ENCODE data around the gene ZNF441. TPM values are rescaled to one million over a fixed set of nuclear protein-coding genes. Genes with fewer than 3 reads are reported as not detected.
"Not testable (repeated sequence)": the region's sequence is repeated elsewhere in the genome, so short reads cannot be mapped to it uniquely, and the experiment has no call there.

ZNF441 gene
- total RNA-seq, 2 donors from 2014 or later = 6.6 to 11.9 TPM

DNA sequence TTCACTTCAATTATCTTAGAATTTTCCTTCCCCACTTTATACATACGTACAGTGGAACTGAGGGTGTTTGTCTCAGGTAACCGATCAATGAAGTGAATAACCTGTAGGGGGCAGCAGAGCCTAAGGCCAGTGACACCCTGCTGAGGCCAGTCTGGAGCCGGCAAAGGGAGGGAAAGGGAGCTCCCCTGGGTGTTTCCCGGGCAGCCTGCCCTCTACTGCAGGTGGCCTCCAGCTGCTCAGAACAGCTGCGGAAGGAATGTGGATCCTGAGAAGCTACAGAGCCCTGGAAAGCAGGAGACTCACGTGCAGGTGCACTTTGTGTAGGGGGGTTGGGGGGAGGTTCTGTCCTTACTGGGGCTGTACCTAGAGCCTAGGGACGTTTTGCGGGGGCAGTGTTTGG, 30.7 kb downstream of the ZNF441 start:
- DNase-seq (ENCODE audit: low spot score) (peak; percentile 87), ATAC-seq (peak; percentile 78 to 83)
- no peaks in the 10 kb centered on the region for H3K36me3 Mint-ChIP-seq
- peak overlapping the region; percentile 87 for H3K4me3 Mint-ChIP-seq
- H3K27ac Mint-ChIP-seq = no peak overlapping the region
- peaks cover 3% of the 10 kb centered on the region for H3K9me3 Mint-ChIP-seq
- no peaks in the 10 kb centered on the region for H3K27me3 Mint-ChIP-seq
- peaks cover 13 to 15% of the 10 kb centered on the region in 2 donors for H3K4me1 Mint-ChIP-seq (ENCODE audit: low read depth in 2 of 2)

DNA sequence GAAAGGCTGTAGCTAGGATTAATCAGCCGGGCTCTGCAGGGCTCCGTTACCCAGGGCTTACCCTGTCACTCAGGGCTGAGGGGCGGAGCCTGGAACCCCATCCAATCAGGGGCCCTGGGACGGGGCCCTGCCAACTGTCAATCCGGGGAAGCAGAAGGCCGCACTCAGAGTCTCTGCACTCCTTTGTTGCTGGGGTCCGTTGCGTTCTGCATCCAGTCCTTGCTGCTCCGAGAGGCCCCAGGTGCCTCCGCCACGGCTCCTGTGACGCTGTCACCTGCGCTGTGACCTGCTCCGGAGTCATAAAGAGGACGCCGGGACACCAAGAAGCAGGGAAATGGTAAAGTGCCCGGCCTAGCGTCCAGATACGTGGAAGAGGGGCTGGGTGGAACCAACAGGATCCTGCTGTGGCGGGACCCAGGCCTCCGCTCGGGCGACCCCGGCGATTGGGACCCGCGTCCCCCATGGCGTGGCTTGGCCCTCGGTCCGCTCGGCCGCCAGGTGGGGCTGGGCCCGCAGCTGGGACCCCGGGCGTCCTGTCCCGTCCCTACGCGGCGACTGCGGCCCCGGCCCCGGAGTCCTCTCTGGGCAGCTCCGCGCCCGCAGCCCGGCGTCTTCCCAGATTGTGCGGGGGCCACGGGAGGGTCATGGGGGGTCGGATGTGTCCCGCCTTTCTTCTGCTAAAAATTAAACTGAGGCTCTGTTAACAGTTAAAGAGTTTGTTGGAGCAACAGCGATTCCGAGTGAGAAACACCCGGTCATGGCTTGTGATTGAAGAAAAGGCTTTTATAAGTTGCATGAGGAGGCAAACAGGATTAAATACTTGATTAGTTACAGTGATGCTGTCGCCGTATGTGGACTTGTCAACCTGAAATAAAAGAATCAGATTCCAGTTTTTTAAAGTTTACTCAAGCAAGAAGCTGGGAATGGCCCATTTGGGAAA, 31.9 kb downstream of the ZNF441 start, which contains the start of gene ZNF491:
Gene ZNF491 (plus strand): TSS at position 133 of the 940 bp plus-strand sequence. CDS start 7,431 bp downstream, outside the sequence.
- Mint-ChIP-seq H3K4me1 (ENCODE audit: low read depth in 2 of 2) (peaks cover 13 to 15% of the 10 kb centered on the region in 2 donors), H3K36me3 (no peaks in the 10 kb centered on the region), H3K9me3 (no peaks in the 10 kb centered on the region), H3K27ac (peak within 1 kb of the TSS in 1 of 2 donors; percentile 76), H3K4me3 (peak within 1 kb of the TSS; percentile 87), H3K27me3 (no peaks in the 10 kb centered on the region)
- peak; percentile 90 for DNase-seq (ENCODE audit: low spot score)
- peak; percentile 99 for ATAC-seq

DNA sequence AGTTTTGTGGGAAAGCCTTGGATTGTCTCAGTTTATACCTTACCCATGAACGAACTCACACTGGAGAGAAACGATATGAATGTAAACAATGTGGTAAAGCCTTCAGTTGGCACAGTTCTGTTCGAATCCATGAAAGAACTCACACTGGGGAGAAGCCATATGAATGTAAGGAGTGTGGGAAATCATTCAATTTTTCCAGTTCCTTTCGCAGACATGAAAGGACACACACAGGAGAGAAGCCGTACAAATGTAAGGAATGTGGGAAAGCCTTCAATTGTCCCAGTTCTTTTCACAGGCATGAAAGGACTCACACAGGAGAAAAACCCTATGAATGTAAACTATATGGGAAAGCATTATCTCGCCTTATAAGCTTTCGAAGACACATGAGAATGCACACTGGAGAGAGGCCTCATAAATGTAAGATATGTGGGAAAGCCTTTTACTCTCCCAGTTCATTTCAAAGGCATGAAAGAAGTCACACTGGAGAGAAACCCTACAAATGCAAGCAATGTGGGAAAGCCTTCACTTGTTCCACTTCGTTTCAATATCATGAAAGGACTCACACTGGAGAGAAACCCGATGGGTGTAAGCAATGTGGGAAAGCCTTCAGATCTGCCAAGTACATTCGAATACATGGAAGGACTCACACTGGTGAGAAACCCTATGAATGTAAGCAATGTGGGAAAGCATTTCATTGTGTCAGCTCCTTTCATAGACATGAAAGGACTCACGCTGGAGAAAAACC, 39.7 kb downstream of the ZNF441 start:
- DNase-seq (ENCODE audit: low spot score) (no peak), ATAC-seq (no peak)
- H3K27ac Mint-ChIP-seq = no peak overlapping the region
- no peak overlapping the region for H3K4me3 Mint-ChIP-seq
- no peaks in the 10 kb centered on the region for H3K27me3 Mint-ChIP-seq
- peaks cover 26% of the 10 kb centered on the region for H3K36me3 Mint-ChIP-seq
- H3K9me3 Mint-ChIP-seq = peaks cover 12% of the 10 kb centered on the region
- no peaks in the 10 kb centered on the region for H3K4me1 Mint-ChIP-seq (ENCODE audit: low read depth in 2 of 2)

DNA sequence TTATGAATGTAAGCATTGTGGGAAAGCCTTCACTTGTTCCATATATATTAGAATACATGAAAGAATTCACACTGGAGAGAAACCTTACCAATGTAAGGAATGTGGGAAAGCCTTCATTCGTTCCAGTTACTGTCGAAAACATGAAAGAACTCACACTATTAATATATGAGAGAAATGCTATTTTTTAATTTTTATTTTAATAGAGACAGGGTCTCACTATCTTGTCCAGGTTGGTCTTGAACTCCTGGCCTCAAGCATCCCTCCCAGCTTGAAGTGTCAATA, 40.2 kb downstream of the ZNF441 start:
- H3K27me3 Mint-ChIP-seq = no peaks in the 10 kb centered on the region
- H3K4me3 Mint-ChIP-seq = no peak overlapping the region
- no peaks in the 10 kb centered on the region for H3K4me1 Mint-ChIP-seq (ENCODE audit: low read depth in 2 of 2)
- H3K36me3 Mint-ChIP-seq = peaks cover 26% of the 10 kb centered on the region
- no peak overlapping the region for H3K27ac Mint-ChIP-seq
- peaks cover 12% of the 10 kb centered on the region for H3K9me3 Mint-ChIP-seq
- DNase-seq (ENCODE audit: low spot score) (no peak), ATAC-seq (no peak)

DNA sequence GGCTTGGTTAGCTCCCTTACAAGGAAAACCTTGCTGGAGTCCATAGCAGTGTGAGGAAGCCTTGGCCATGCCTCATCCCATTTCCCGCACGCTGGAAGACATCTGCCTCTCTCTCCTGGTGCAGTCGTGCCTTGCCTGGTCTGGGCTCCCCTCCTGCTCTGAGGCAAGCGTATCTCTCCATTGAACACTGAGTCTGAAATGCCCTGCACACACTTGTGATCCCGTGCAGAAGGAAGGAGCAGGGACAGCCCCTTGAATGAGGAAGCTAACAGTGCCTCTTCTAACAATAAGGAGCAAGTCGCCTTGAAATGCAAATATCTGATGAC, 46.9 kb downstream of the ZNF441 start:
- Mint-ChIP-seq H3K36me3 (peaks cover 4% of the 10 kb centered on the region), H3K27me3 (no peaks in the 10 kb centered on the region), H3K4me1 (ENCODE audit: low read depth in 2 of 2) (peaks cover 7 to 22% of the 10 kb centered on the region in 2 donors), H3K27ac (peak overlapping the region; percentile 3 to 86), H3K9me3 (no peaks in the 10 kb centered on the region), H3K4me3 (peak overlapping the region; percentile 84)
- DNase-seq (ENCODE audit: low spot score) (no peak), ATAC-seq (peak; percentile 24 to 54)

DNA sequence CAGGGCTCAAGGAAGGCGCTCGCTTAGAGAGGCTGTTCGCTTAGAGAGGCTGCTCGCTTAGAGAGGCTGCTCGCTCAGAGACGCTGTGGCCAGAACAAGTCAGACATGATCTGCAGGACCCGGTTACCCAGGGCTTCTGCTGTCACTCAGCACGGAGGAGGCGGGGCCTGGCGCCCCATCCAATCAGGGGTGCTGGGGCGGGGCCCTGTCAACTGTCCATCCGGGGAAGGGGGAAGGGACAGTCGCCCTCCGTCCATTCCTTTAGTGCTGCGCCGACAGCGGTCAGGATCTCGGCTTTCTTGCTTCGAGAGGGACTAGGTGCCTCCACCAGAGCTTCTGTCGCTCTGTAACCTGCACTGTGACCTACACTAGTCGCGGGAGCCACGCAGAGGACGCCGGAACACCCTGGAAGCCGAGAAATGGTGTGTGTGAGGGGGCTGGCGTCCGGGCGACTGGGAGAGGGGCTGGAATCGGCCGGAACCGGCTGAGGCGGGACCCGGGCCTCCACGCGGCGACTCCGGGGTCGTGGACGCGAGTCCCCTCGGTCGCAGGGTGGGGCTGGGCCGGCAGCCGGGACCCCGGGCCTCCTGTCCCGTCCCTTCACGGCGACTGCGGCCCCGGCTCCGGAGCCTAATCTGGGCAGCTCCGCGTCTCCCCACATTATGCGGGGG, 47.4 kb downstream of the ZNF441 start, which contains the start of gene ZNF440:
Gene ZNF440 (plus strand): TSS at position 245 of the 671 bp plus-strand sequence. CDS start 175 bp downstream, at position 420.
- Mint-ChIP-seq H3K4me1 (ENCODE audit: low read depth in 2 of 2) (peaks cover 7 to 22% of the 10 kb centered on the region in 2 donors), H3K27me3 (no peaks in the 10 kb centered on the region), H3K9me3 (no peaks in the 10 kb centered on the region), H3K4me3 (peak within 1 kb of the TSS; percentile 84), H3K36me3 (no peaks in the 10 kb centered on the region), H3K27ac (peak within 1 kb of the TSS; percentile 3 to 86)
- DNase-seq (ENCODE audit: low spot score) (peak; percentile 93), ATAC-seq (peak; percentile 100)

DNA sequence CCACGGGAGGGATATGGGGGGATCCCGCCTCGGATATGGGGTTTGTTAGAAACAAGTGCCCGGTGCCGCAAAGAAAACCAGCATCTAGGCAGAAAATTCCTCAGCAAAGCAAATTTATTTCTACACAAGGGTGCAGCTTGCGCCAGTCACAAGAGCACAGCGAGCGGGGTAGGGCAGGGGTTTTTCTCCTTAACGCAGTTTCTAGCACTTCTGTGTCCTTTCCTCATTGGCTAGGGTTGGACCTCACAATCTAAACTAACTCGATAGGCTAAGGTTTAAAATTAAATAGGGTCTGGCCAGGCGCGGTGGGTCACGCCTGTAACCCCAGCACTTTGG, 47.9 kb downstream of the ZNF441 start:
- Mint-ChIP-seq H3K9me3 (no peaks in the 10 kb centered on the region), H3K27ac (peak overlapping the region; percentile 3 to 86), H3K4me1 (ENCODE audit: low read depth in 2 of 2) (peaks cover 7 to 22% of the 10 kb centered on the region in 2 donors), H3K4me3 (peak overlapping the region; percentile 84), H3K27me3 (no peaks in the 10 kb centered on the region), H3K36me3 (no peaks in the 10 kb centered on the region)
- DNase-seq (ENCODE audit: low spot score) (no peak), ATAC-seq (peak in 1 of 2 donors; percentile 25)

DNA sequence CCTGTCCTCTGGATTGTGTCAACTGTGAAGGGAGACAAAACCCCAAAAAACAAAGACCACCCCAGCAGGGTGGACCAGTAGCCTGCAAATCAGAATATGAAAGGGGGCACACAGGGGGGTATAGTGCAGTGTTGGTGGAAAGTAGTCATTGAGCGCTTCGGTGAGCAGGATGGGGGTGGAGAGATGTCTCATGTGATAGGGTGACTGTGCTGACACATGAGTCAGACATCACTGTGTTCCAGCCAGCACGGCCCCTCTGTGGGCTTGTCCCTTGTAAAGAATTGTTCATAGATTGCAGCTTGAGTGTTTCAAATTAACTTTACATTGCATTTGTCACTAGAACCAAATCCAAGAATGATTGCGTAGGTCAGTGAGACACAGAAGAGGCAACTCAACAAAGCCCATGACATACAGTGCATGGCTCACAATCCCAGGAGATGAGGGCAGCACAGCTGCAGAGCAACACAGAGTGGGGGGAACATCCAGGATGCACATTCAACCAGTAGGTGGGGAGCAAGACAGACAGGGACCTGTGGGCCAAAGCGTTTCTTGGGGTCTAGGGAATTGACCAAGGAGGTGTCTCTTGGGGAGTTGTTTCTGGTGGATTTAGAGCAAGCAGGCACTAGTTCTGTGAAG, 54.8 kb downstream of the ZNF441 start:
- H3K4me3 Mint-ChIP-seq = no peak overlapping the region
- H3K27me3 Mint-ChIP-seq = no peaks in the 10 kb centered on the region
- DNase-seq (ENCODE audit: low spot score) = no peak
- H3K9me3 Mint-ChIP-seq = no peaks in the 10 kb centered on the region
- H3K36me3 Mint-ChIP-seq = peaks cover 12% of the 10 kb centered on the region
- ATAC-seq = no peak
- peaks cover 8 to 24% of the 10 kb centered on the region in 2 donors for H3K4me1 Mint-ChIP-seq (ENCODE audit: low read depth in 2 of 2)
- H3K27ac Mint-ChIP-seq = no peak overlapping the region

DNA sequence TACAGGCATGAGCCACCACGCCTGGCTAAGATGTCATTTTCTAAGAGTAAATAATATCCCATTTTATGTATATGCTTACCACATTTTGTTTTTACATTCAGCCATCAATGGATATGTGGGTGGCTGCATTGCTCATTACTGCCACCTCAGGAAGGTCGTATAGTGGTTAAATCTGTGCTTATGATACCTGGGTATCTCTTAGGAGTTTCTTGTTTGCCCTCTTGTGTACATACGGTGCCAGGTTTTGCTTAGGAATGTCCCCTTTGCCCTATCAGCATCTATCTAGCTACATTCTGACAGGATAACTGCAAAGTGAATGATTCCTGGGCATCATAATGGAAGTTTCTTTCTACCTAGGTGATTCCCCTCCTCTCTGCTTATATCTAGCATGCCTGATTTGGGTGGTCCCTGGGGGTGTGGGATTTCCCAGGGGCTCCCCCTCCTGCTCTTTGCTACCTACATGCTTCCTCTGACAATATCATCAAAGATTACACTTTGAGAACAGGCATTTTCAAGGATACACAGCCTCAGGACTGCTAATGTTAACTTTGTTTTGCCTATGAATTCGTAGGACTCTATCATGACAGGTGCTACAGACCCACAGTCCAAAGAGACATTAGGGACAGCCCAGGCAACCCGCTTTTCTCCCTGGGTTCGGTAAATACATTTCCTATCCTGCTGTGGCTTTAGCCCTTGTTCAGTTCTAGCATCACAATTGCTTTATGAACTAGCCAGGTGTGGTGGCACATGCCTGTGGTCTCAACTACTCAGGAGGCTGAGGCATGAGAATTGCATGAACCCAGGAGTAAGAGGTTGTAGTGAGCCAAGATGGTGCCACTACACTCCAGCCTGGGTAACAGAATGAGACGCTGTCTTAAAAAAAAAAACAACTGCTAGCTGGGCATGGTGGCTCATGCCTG, 62.4 kb downstream of the ZNF441 start:
- not testable (repeated sequence) for DNase-seq (ENCODE audit: low spot score); H3K27me3 Mint-ChIP-seq; ATAC-seq; H3K4me3 Mint-ChIP-seq; H3K4me1 Mint-ChIP-seq (ENCODE audit: low read depth in 2 of 2); H3K27ac Mint-ChIP-seq
- peaks cover 16% of the 10 kb centered on the region for H3K9me3 Mint-ChIP-seq
- peaks cover 46% of the 10 kb centered on the region for H3K36me3 Mint-ChIP-seq

DNA sequence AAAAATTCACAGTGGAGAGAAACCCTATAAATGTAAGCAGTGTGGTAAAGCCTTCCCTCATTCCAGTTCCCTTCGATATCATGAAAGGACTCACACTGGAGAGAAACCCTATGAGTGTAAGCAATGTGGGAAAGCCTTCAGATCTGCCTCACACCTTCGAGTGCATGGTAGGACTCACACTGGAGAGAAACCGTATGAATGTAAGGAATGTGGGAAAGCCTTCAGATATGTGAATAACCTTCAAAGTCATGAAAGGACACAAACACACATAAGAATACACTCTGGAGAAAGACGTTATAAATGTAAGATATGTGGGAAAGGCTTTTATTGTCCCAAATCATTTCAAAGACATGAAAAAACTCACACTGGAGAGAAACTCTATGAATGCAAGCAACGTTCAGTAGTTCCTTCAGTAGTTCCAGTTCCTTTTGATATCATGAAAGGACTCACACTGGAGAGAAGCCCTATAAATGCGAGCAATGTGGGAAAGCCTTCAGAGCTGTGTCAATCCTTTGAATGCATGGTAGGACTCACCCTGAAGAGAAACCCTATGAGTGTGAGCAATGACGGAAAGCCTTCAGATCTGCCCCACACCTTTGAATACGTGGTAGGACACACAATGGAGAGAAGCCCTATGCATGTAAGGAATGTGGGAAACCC, 65.6 kb downstream of the ZNF441 start:
- DNase-seq (ENCODE audit: low spot score) = no peak
- peaks cover 0 to 6% of the 10 kb centered on the region in 2 donors for H3K4me1 Mint-ChIP-seq (ENCODE audit: low read depth in 2 of 2)
- H3K27me3 Mint-ChIP-seq = no peaks in the 10 kb centered on the region
- H3K27ac Mint-ChIP-seq = no peak overlapping the region
- H3K36me3 Mint-ChIP-seq = peaks cover 44% of the 10 kb centered on the region
- no peak overlapping the region for H3K4me3 Mint-ChIP-seq
- H3K9me3 Mint-ChIP-seq = peaks cover 16% of the 10 kb centered on the region
- no peak for ATAC-seq

DNA sequence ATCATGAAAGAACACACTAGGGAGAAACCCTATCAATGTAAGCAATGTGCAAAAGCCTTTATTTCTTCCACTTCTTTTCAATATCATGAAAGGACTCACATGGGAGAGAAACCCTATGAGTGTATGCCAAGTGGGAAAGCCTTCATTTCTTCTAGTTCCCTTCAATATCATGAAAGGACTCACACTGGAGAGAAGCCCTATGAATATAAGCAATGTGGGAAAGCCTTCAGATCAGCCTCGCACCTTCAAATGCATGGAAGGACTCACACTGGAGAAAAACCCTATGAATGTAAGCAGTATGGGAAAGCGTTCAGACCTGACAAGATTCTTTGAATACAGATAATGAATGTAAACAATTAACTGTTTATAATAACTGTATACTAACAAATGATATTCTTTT, 66.7 kb downstream of the ZNF441 start:
- no peaks in the 10 kb centered on the region for H3K27me3 Mint-ChIP-seq
- H3K4me3 Mint-ChIP-seq = no peak overlapping the region
- H3K9me3 Mint-ChIP-seq = peaks cover 16% of the 10 kb centered on the region
- peaks cover 0 to 6% of the 10 kb centered on the region in 2 donors for H3K4me1 Mint-ChIP-seq (ENCODE audit: low read depth in 2 of 2)
- H3K27ac Mint-ChIP-seq = no peak overlapping the region
- no peak for DNase-seq (ENCODE audit: low spot score)
- no peak for ATAC-seq
- H3K36me3 Mint-ChIP-seq = peaks cover 40% of the 10 kb centered on the region
